HCT116 (cell line): ENCODE results near the gene ATP1A2.

Source experiments
- CTCF ChIP-seq, 3 experiments: fragments of 200-600 bp in 1 of 3; sonication (generic) in 1 of 3; IDR thresholded peaks in 2 of 3; conservative IDR thresholded peaks in 1 of 3; 2 replicates each; pipeline ENCODE4 v1.5.1; 2012 to 2017; ENCODE audit warnings: low read depth in 2 of 3, low read length in 2 of 3, antibody characterized with exemption in 1 of 3, borderline replicate concordance in 1 of 3, control low read depth in 1 of 3, mild to moderate bottlenecking in 1 of 3, mixed read lengths in 1 of 3, mixed run types in 1 of 3, moderate library complexity in 1 of 3; ENCODE audit not compliant: insufficient read depth in 1 of 3
- EZH2 ChIP-seq: fragments of 200-600 bp; sonication (generic); IDR thresholded peaks from 2 replicates; pipeline ENCODE4 v1.6.1; 2017; ENCODE audit warnings: antibody characterized with exemption, mixed run types
- EZH2phosphoT487 ChIP-seq: fragments of 200-600 bp; IDR thresholded peaks from 2 replicates; pipeline ENCODE4 v1.6.1; 2018; ENCODE audit warnings: antibody characterized with exemption, borderline replicate concordance
- JUND ChIP-seq: IDR thresholded peaks from 2 replicates; pipeline ENCODE4 v1.6.1; 2012
- MAX ChIP-seq: IDR thresholded peaks from 2 replicates; pipeline ENCODE4 v1.6.1; 2012
- RAD21 ChIP-seq: IDR thresholded peaks from 2 replicates; pipeline ENCODE4 v1.6.1; 2012; ENCODE audit warnings: low read depth, mild to moderate bottlenecking
- REST ChIP-seq: IDR thresholded peaks from 2 replicates; pipeline ENCODE4 v1.6.1; 2012; ENCODE audit warnings: low read depth
- SIN3A ChIP-seq: IDR thresholded peaks from 2 replicates; pipeline ENCODE4 v1.6.1; 2012; ENCODE audit warnings: low read depth
- TCF7L2 ChIP-seq: IDR thresholded peaks from 2 replicates; pipeline ENCODE4 v1.7.0; 2011; ENCODE audit warnings: borderline replicate concordance, inconsistent platforms; ENCODE audit not compliant: insufficient read depth, insufficient read length; ENCODE audit errors: extremely low read depth
- ZBTB33 ChIP-seq: IDR thresholded peaks from 2 replicates; pipeline ENCODE4 v1.6.1; 2011; ENCODE audit warnings: mild to moderate bottlenecking, low read length, moderate library complexity; ENCODE audit not compliant: insufficient replicate concordance; ENCODE audit errors: extremely low read depth

- no peak for TF ChIP-seq SIN3A
- peak; percentile 10; the same call in 1 of the 2 replicates for TF ChIP-seq RAD21
- peak in 1 of 3 experiments; percentile 27; a peak in 1 of 6 replicates for TF ChIP-seq CTCF (IDR thresholded peaks at IDR 0.05 in 2 of 3, conservative IDR thresholded peaks at IDR 0.05 in 1 of 3; ENCODE audit: borderline replicate concordance in 1 of 3, insufficient read depth in 1 of 3, low read depth in 2 of 3, low read length in 2 of 3)
- TF ChIP-seq ZBTB33 = no peak
- TF ChIP-seq JUND = peak; percentile 80
- TF ChIP-seq EZH2 = no peak
- TF ChIP-seq MAX = peak; percentile 63
- TF ChIP-seq TCF7L2 = no peak
- no peak for TF ChIP-seq REST
- TF ChIP-seq EZH2phosphoT487 = no peak
These were observed 9.3 kb downstream of the ATP1A2 start for GRCh38 chr1:160124705-160125478.
